Amygdala (tissue), 56 donors: Measurements from ENCODE around the gene ZKSCAN1.
A peak's percentile ranks its signal among the peaks of the same experiment; 100 is the strongest.
"Not testable (repeated sequence)": the region's sequence is repeated elsewhere in the genome, so short reads cannot be mapped to it uniquely, and the experiment has no call there.

Source experiments
- DNase-seq, 56 donors: peaks; one replicate each; lab custom pipeline; 2025; lab: John Stamatoyannopoulos, UW

ZKSCAN1 gene

DNA sequence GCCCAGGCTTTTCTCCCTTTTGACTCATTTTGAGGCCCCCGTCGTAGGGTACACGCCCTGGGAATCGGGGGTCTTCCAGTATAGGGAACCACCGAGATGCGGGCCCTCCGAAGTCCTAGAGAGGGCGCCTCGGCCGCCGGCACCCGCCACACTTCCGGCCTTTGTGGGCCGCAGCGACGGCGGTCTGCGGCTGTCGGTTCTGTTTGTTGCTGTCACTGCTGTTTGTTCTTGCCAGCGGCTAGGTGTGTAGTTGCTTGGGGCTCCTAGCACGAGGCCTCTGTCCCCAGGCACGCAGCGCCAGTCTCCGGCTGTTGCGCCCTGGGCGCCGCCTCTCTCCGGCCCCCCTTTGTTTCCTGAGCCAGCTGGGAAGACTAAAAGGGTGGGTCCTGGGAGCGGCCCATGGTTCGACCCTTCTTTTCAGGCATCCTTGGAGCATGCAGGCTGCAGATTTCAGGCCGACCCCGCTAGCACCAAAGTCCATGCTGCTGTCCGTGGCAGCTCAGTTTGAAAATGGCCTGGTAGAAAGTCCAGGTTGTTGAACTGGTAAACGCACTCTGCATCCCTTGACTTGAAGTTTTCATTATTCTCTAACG, 17.8 kb upstream of the ZKSCAN1 start:
- DNase-seq, result peak in 30 of 56 donors; percentile 4 to 66 (median 30)

DNA sequence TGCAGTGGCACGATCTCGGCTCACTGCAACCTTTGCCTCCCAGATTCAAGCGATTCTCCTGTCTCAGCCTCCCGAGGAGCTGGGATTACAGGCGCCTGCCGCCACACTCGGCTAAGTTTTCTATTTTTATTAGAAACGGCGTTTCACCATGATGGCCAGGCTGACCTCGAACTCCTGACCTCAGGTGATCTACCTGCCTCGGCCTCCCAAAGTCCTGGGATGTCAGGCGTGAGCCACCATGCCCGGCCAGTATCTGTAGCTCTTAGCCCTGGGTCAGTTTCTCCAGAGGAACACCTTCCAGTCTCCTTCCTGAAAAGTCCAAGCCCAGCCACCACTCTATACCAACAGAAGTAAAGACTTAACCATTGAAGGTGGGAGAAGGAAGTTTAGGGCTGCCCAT, 15.2 kb upstream of the ZKSCAN1 start:
- DNase-seq, result no peak

DNA sequence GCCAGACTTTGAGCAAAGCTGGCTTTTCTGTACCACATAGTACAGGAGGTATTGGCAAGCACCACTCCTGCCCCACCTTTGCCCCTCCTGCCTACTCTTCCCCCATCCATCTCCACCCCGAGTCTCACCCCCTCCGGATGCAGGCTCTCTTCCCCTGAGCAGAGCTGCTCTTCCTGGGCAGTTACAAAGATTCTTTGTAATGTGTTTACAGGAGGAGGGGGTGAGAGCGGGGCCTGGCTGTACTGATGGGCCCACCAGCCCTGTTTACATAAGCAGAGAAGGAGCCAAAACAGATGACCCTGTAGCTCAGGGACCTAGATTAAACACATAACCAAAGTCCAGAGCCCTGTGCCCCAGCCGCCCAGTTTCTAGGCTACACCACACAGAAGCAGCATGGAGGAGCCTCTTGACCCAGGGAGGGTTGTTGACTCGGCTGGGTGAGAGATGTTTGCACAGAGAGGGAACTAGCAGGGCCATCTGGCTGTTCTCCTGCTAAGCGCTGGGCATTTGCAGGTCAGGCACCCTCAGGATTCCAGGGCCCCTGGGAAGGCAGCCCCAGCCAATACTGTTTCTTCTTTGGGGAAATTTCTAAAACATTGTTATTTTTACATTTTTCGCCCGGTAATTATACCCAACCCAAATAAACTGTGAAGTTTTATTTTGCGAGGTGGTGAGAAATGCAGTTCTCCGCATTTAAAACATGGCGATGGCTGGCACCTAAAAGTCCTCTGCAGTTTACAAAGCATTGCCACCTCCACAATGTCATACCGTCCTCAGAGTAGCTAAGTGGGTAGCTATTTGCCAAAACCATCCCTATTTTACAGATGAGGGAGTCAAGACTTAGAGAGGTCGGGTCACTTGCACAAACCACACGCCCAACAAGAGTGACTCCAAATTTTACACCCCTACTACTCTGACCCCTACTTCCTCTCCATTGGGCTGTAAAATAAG, 11.4 kb upstream of the ZKSCAN1 start:
- DNase-seq, result peak in 49 of 56 donors; percentile 6 to 83 (median 52)

DNA sequence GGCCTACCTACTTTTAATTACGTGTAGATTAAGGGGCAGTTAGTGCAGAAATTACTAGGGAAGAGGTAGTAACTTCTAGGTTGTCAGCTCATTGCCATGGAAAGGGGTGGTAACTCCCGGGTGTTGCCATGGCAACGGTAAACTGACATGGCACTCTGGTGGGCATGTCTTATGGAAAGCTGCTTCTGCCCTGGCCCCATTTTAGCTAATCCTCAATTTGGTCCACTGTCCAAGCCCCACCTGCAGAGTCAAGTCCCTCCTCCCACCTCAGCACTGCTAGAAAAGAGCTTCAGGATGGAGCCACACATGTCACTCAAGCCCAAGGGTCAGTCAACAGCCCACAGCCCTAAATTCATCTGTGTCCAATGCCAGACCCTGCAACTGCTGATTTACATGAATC, 7.5 kb upstream of the ZKSCAN1 start:
- no peak for DNase-seq

DNA sequence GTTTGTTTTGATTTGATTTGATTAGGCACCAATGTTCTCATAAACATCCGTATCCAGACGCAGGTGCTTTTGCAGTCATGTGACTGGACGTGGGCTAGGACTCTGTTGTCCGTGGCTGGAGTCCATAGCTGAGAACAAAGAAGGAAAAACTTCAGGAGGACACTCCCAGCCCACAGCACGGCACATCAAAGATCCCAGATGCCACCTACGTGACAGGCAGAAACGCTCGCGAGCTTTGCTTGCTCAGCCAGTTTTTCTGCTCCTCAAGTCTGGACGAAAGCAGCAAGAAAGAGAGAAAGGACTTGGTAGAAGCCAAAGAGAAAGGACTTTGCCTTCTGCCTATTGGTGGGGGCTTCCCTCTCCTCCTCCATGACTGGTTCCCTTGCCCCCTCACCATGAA, 6.9 kb upstream of the ZKSCAN1 start:
- no peak for DNase-seq

DNA sequence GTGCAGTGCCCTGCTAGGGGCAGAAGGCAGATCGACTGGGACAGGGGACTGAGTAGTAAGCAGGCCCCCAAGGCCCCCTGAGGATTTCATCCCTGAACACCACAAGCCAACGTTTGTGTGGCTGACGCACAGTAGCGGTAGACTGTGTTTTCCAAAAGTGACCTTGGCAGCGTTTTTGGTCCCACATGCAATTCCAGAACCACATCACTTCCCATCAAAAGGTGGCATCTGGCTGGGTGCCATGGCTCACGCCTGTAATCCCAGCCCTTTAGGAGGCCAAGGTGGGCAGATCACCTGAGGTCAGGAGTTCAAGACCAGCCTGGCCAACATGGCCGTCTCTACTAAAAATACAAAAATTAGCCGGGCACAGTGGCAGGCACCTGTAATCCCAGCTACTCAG, 5.4 kb upstream of the ZKSCAN1 start:
- DNase-seq, result not testable (repeated sequence)

DNA sequence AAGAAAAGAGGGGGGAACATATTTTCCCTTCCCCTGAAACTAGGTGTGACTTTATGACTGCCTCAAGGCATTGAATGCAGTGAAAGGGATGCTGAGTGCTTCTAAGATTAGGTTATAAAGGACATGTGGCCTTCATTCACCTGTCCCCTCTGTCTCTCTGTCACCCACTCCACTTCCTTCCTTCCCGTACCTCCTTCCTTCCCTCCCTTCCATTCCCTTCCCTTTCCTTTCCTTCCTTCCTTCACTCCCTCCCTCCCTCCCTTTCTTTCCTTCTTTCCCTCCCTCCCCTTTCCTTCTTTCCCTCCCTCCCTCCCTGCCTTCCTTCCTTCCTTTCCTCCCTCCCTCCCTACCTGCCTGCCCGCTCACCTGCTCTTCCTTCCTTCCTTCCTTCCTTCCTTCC, 4.5 kb upstream of the ZKSCAN1 start:
- no peak for DNase-seq

DNA sequence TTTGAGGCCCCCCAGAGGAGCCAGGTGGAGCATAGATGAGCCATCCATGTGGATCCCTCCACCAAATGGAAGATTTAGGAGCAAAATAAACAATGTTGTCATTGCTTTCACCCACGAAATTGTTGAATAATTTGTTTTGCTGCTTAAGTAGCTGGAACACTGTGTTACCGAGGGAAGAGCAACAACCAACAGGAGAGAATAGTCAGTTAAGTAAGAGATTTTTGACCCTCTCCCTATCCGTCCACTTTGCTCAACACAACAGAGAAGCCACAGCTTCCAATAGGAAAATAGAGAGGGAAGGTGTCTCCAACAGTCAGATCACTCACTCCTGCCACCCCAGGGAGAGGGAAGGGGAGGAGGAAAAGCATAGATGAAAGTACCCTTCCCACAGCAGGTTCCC, 3.9 kb upstream of the ZKSCAN1 start:
- no peak for DNase-seq

DNA sequence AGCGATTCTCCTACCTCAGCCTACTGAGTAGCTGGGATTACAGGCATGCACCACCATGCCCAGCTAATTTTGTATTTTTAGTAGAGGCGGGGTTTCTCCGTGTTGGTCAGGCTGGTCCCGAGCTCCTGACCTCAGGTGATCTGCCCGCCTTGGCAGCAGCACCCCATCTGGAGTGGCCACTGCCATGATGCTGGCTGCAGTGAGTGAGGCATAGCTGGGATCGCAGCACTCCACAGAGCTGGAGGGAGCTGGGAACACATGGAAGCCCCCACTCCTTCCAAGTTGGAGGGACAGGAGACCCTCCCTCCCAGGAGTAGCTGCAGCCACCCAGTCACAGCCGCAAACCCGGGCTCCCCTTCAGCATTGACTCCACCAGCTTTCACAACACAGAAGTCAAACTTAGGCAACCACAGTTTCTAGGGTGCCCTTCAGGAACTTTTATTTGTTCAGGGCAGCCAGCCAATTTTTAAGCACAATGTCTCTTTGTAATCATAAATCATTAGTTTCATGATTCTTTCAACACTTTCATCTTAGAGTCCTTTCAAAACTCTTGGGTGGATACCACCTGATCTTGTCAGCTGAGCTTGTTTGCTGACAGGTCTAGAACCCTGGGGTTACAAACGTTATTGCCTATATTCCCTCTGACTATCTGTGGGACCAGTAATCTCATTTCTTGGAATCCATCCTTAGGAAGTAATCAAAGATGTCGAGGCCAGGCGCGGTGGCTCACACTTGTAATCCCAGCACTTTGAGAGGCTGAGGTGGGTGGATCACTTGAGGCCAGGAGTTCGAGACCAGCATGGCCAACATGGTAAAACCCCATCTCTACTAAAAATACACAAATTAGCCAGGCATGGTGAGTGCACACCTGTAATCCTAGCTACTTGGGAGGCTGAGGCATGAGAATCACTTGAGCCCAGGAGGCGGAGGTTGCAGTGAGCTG, 2.7 kb upstream of the ZKSCAN1 start:
- not testable (repeated sequence) for DNase-seq

DNA sequence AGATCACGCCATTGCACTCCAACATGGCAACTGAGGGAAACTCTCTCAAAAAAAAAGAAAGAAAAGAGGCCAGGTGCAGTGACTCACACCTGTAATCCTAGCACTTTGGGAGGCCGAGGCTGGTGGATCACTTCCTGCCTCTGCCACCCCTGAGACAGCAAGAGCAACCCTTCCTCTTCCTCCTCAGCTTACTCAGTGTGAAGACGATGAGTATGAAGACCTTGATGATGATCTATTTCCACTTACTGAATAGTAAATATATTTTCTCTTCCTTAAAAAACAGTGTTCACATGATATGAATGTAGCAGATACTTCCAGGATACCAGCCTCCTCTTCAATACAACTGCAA, 2.1 kb upstream of the ZKSCAN1 start:
- DNase-seq, result no peak

DNA sequence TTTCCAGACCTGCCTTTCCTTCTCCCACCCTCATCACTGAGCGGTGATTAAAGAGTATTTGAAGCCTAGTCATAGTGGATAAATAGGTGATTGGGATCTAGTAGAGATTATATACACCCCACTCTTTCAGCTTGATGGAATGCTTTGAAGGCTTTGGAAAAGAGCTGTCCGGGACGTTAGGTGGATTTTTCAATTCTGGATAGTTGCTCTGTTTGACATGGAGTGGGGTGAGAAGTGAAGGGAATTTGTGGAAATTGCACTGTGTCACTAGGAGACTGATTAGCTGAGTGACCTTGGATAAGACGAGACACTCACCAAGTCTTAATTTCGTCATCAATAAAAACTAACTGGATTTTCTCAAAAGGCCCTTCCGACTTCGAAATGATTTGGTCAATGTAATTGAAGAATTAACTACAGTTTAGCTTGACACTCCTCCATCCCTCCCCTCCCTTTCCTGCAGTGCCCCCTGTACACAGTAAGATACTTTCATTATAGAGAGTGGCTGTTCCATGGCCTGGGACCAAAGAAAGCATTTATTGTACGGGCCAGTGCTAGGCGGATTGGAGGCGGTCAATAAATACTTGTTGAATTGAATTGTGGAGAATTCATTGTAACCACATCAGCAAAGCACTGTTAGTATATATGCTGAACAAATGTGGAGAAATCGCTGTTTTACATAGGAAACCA, 962 bp downstream of the ZKSCAN1 start:
- DNase-seq, result peak in 47 of 56 donors; percentile 2 to 89 (median 48)

DNA sequence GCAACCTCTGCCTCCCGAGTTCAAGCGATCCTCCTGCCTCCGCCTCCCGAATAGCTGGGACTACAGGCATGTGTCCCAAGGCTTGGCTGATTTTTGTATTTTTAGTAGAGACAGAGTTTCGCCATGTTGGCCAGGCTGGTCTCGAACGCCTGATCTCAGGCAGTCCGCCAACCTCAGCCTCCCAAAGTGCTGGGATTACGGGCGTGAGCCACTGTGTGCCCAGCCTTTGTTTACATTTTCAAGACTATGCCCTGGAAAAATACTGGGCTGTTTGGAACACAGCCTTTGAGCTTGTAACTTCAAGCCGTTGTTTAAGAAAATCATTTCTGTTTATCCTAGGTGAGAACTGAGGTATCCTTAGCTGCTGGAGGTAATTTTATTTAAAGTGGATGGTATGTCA, 1.9 kb downstream of the ZKSCAN1 start:
- DNase-seq, result peak in 2 of 56 donors; percentile 6 to 10

DNA sequence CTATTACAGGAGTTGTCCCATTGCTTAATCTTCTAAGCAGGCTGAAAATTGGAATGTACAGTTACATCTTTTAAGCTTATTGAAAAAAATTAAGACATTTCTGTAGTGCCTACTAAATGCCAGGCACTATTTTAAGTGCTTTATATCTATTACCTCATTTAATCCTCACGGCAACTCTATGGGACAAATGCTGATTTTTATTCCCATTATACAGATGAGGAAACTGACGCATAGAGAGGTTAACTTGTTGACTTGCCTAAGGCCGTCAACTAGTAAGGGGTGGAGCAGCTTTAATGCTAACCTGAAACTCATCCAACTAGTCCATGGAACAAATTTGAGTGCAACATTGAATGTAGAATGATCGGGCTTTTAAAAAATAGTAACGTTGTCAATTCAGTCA, 2.5 kb downstream of the ZKSCAN1 start:
- DNase-seq, result no peak

DNA sequence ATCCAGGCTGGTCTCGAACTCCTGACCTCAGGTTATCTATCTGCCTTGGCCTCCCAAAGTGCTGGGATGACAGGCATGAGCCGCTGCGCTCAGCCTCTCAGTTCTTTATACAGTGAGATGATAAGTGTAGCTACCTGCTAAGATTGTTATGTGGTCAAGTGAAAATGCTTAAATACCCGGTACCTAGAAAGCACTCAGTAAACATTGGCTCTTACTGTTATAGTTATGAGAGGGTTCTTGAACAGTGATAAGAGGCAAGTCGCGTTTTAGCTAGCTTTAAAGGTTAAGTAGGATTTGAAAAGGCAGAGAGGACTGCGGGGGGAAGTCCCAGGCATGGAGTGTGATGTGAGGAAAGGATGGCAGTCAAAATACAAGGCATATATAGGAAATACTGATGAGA, 4.5 kb downstream of the ZKSCAN1 start:
- no peak for DNase-seq

DNA sequence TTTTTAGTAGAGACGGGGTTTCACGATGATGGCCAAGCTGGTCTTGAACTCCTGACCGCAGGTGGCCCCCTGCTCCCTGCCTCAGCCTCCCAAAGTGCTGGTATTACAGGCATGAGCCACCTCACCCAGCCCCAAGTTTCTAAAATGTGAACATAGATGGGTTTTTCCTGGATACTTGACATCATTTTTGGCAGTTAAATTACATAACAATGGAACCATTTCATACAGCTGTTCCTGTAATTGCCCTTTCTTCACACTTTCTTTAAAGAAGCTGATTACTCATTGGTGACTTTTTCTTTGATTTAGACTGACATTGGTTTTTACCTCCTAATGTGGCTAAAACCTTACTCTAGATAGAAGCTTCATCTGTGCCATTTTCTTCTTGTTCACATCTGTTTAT, 5.9 kb downstream of the ZKSCAN1 start:
- no peak for DNase-seq

DNA sequence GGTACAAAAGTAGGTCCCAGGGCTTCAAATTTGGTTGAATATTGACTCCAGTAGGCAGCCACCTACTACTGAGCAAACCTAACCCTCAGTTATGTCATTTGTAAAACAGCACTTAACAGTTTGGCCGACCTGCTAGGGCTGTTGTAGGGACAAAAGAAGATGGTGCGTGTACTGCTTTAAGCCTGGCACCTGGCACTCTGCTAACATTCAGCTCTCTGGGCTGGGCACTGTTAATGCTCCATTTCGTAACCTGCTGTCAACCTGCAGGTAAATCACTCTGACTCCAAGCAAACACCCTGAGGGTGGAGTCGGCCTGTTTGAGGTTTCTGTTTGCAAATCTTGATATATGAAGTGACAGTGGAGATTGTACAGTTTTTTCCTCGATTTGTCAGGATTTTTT, 7.2 kb downstream of the ZKSCAN1 start:
- no peak for DNase-seq

DNA sequence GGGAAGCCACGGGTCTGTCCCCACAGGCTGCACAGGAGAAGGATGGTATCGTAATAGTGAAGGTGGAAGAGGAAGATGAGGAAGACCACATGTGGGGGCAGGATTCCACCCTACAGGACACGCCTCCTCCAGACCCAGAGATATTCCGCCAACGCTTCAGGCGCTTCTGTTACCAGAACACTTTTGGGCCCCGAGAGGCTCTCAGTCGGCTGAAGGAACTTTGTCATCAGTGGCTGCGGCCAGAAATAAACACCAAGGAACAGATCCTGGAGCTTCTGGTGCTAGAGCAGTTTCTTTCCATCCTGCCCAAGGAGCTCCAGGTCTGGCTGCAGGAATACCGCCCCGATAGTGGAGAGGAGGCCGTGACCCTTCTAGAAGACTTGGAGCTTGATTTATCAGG, 8.1 kb downstream of the ZKSCAN1 start:
- DNase-seq, result no peak

DNA sequence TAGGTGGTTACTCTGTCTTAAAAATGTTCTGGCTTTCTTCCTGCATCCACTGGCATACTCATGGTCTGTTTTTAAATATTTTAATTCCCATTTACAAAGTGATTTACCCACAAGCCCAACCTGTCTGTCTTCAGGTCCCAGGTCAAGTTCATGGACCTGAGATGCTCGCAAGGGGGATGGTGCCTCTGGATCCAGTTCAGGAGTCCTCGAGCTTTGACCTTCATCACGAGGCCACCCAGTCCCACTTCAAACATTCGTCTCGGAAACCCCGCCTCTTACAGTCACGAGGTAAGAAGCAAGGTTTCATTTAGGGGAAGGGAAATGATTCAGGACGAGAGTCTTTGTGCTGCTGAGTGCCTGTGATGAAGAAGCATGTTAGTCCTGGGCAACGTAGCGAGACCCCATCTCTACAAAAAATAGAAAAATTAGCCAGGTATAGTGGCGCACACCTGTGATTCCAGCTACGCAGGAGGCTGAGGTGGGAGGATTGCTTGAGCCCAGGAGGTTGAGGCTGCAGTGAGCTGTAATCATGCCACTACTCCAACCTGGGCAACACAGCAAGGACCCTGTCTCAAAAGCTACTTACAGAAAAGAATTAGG, 8.7 kb downstream of the ZKSCAN1 start:
- DNase-seq, result no peak

DNA sequence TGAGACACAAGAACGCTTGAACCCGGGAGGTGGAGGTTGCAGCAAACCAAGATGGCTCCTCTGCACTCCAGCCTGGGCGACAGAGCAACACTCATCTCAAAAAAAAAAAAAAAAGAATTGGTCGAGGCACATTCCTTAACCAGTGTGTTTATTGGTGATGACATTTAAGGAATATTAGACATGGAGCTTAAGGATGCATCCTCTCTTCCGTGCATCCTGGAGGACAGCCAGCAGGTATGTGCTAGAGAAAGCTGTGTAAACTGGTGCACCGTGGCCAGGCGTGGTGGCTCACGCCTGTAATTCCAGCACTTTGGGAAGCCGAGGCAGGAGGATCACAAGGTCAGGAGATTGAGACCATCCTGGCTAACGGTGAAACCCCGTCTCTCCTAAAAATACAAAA, 11.8 kb downstream of the ZKSCAN1 start:
- DNase-seq, result no peak

DNA sequence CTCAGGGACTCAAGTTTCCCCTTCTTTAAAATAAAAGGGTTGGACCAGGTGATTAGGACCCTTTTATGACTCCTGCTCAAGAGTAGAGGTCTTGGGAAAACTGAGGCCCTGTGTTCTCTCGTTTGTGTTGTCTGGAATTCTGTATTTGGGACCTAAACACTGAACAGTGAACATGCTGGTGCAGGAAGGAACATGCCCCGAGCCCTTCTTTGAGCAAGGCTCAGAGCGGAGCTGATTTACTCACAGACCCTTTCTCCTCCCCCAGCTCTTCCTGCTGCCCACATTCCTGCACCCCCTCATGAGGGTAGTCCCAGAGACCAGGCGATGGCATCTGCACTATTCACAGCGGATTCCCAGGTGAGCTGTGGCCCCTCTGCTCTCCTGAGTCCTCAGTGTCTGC, 14.2 kb downstream of the ZKSCAN1 start:
- no peak for DNase-seq
